ENCODE measurements around the gene PHACTR2. TPM values are rescaled to one million over a fixed set of nuclear protein-coding genes. Genes with fewer than 3 reads are reported as not detected.

PHACTR2 gene
- total RNA-seq, 1 donor from 2014 or later: 110 TPM

DNA sequence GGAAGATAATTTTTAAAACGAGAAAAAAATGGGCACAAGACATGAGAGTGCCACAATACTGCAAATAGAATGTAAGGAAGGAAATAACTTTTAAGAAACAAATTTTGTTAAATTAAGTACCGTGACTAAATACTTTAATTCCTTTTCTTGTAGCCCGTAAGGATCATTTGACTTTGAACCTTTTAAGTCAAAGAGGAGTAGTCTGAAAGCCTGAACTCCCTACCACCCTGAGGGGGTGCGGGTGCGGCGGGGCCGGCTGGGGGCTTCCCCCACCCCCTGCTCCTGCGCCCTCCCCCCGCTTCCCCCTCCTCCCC lies 231 bp upstream of the PHACTR2 start:
- TF ChIP-seq, protein P1, sequence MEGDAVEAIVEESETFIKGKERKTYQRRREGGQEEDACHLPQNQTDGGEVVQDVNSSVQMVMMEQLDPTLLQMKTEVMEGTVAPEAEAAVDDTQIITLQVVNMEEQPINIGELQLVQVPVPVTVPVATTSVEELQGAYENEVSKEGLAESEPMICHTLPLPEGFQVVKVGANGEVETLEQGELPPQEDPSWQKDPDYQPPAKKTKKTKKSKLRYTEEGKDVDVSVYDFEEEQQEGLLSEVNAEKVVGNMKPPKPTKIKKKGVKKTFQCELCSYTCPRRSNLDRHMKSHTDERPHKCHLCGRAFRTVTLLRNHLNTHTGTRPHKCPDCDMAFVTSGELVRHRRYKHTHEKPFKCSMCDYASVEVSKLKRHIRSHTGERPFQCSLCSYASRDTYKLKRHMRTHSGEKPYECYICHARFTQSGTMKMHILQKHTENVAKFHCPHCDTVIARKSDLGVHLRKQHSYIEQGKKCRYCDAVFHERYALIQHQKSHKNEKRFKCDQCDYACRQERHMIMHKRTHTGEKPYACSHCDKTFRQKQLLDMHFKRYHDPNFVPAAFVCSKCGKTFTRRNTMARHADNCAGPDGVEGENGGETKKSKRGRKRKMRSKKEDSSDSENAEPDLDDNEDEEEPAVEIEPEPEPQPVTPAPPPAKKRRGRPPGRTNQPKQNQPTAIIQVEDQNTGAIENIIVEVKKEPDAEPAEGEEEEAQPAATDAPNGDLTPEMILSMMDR (IDR thresholded peaks at IDR 0.05): no peak
- peak overlapping the region; percentile 73 for H3K27ac Mint-ChIP-seq (ENCODE audit: unreplicated experiment)
- H3K36me3 Mint-ChIP-seq (ENCODE audit: low read depth): no peaks in the 10 kb centered on the region
- peaks cover 7% of the 10 kb centered on the region for H3K9me3 Mint-ChIP-seq (ENCODE audit: low read depth)
- peak overlapping the region; percentile 84 for H3K4me3 Mint-ChIP-seq (ENCODE audit: unreplicated experiment)
- H3K4me1 Mint-ChIP-seq (ENCODE audit: low read depth): peaks cover 75% of the 10 kb centered on the region
- no peaks in the 10 kb centered on the region for H3K27me3 Mint-ChIP-seq (ENCODE audit: low read depth)
- no peak for DNase-seq (ENCODE audit: low spot score)

DNA sequence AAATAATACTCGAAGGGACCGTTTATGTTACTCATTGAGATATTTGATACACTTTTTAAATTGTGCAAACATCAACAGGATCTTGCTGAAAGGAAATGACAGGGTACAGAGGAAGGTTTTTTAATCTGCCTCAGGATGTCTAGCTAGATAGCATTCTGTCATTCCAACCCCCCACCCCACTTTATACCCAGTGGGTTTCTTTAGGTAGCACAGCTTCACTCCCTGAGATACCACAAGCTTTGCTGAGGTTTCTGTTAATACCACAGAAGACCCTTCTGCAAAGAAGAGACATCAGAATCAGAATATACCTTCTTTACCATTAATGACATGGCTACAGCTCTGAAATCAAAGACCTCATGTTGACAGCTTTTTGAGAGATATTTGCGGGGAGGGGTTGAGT lies 1.3 kb downstream of the PHACTR2 start:
- Mint-ChIP-seq H3K4me3 (ENCODE audit: unreplicated experiment) (peak overlapping the region; percentile 84), H3K27ac (ENCODE audit: unreplicated experiment) (peak overlapping the region; percentile 86), H3K36me3 (ENCODE audit: low read depth) (peaks cover 6% of the 10 kb centered on the region), H3K4me1 (ENCODE audit: low read depth) (peaks cover 69% of the 10 kb centered on the region), H3K9me3 (ENCODE audit: low read depth) (peaks cover 12% of the 10 kb centered on the region), H3K27me3 (ENCODE audit: low read depth) (no peaks in the 10 kb centered on the region)
- DNase-seq (ENCODE audit: low spot score): no peak
- TF ChIP-seq, protein P1 (IDR thresholded peaks at IDR 0.05): no peak

DNA sequence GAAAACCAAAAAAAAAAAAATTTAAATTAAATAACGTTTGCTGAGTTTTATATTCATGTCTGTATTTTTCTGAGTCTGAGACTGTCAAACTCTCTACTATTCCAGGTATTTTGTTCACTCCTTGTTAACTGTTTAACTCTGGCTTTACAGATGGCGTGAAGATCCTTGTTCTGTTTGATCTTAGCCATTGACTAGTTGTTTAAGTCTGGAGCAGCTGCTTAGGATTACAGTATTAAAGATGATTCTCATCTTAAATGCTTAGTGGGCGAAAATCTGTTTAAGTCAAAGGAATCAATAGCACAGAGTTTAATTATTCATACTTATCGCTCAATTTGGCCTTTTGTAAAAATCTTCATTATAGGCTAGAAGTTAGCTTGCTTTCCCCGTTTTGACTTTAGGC lies 2.4 kb downstream of the PHACTR2 start:
- Mint-ChIP-seq H3K27me3 (ENCODE audit: low read depth) (no peaks in the 10 kb centered on the region), H3K9me3 (ENCODE audit: low read depth) (peaks cover 12% of the 10 kb centered on the region), H3K4me1 (ENCODE audit: low read depth) (peaks cover 66% of the 10 kb centered on the region), H3K27ac (ENCODE audit: unreplicated experiment) (peak overlapping the region; percentile 50), H3K36me3 (ENCODE audit: low read depth) (peaks cover 8% of the 10 kb centered on the region), H3K4me3 (ENCODE audit: unreplicated experiment) (peak overlapping the region; percentile 84)
- DNase-seq (ENCODE audit: low spot score): no peak
- TF ChIP-seq, protein P1 (IDR thresholded peaks at IDR 0.05): no peak

DNA sequence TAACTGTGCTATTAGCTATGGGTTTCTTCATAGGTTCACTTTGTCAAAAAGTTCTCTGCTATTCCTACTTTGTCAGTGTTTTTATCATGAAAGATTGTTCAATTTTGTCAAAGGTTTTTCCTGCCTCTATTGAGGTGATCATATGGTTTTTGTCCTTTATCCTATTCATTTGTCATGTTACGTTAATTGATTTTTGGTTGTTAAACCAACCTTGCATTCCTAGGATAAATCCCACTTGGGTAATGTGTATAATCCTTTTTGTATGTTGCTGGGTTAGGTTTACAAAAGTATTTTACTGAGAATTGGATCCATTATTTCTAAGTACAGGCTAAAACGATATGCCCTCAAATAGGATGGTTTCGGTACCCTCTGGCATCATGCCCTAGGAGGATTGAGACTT lies 5.0 kb downstream of the PHACTR2 start:
- Mint-ChIP-seq H3K27me3 (ENCODE audit: low read depth) (no peaks in the 10 kb centered on the region), H3K27ac (ENCODE audit: unreplicated experiment) (no peak overlapping the region), H3K4me3 (ENCODE audit: unreplicated experiment) (no peak overlapping the region), H3K9me3 (ENCODE audit: low read depth) (peaks cover 12% of the 10 kb centered on the region), H3K36me3 (ENCODE audit: low read depth) (peaks cover 8% of the 10 kb centered on the region), H3K4me1 (ENCODE audit: low read depth) (peaks cover 62% of the 10 kb centered on the region)
- no peak for DNase-seq (ENCODE audit: low spot score)
- TF ChIP-seq, protein P1 (IDR thresholded peaks at IDR 0.05): no peak

DNA sequence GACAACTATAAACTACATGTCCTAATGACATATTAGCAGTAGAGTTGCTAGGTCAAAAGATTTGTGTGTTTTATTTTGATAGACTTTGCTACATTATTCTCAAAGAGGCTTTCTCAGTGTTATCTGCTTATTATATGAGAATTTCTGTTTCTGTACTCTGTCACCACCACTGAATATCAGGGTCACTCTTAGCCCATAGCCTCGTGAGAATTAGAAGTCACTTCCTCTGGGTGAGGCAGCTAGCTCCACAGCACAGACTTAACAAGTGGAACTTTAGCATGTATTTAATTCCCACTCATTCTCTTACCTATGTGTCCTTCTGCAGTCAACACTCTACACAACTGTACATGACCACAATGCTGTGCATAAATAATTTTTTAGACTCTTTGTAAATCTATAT lies 6.7 kb downstream of the PHACTR2 start:
- H3K4me1 Mint-ChIP-seq (ENCODE audit: low read depth): peaks cover 74% of the 10 kb centered on the region
- no peak overlapping the region for H3K27ac Mint-ChIP-seq (ENCODE audit: unreplicated experiment)
- TF ChIP-seq, protein P1 (IDR thresholded peaks at IDR 0.05): no peak
- no peaks in the 10 kb centered on the region for H3K27me3 Mint-ChIP-seq (ENCODE audit: low read depth)
- DNase-seq (ENCODE audit: low spot score): no peak
- H3K36me3 Mint-ChIP-seq (ENCODE audit: low read depth): peaks cover 8% of the 10 kb centered on the region
- no peak overlapping the region for H3K4me3 Mint-ChIP-seq (ENCODE audit: unreplicated experiment)
- peaks cover 12% of the 10 kb centered on the region for H3K9me3 Mint-ChIP-seq (ENCODE audit: low read depth)
